Lower lobe of right lung (tissue), 2 donors: ENCODE data around the gene SLC11A2. TPM values are rescaled to one million over a fixed set of nuclear protein-coding genes. Genes with fewer than 3 reads are reported as not detected.

Experiments used
- ATAC-seq, 2 donors: fragments of 200-7000 bp; cut with Tn5 transposase; one replicate each; pipeline ENCODE4 v1.9.1; 2020 to 2022; ENCODE audit warnings: mild to moderate bottlenecking in 2 of 2, moderate library complexity in 2 of 2
- DNase-seq: peaks from one replicate; pipeline ENCODE4 v3.0.0-alpha.2; 2020
- H3K27ac ChIP-seq: fragments of 200-600 bp; one replicate; pipeline ENCODE4 v1.8.0; 2022
- H3K27me3 ChIP-seq: fragments of 200-600 bp; one replicate; pipeline ENCODE4 v1.8.0; 2022; ENCODE audit warnings: low read depth
- H3K36me3 ChIP-seq: fragments of 200-600 bp; one replicate; pipeline ENCODE4 v1.8.0; 2022; ENCODE audit warnings: mild to moderate bottlenecking
- H3K4me1 ChIP-seq: fragments of 200-600 bp; one replicate; pipeline ENCODE4 v1.8.0; 2022
- H3K4me3 ChIP-seq: fragments of 200-600 bp; one replicate; pipeline ENCODE4 v1.8.0; 2022; ENCODE audit warnings: mild to moderate bottlenecking
- H3K9me3 ChIP-seq: fragments of 200-600 bp; one replicate; pipeline ENCODE4 v1.8.0; 2022
- intact Hi-C: fragments of 100-400 bp; cut with DNase I; formaldehyde crosslinking; loops from one replicate; pipeline ENCODE4 v1.11.0; 2022
- total RNA-seq: library from RNA; stranded (reverse); fragmentation: NEBNext Ultra II Directional; extraction: Animal tissue kit (Norgen Biotek cat#: 25700); gene quantifications from one replicate; pipeline ENCODE4 v1.2.1, GENCODE V29; 2021
- TF ChIP-seq, protein P1 (sequence below): fragments of 200-600 bp; IDR thresholded peaks from one replicate; pipeline ENCODE4 v1.8.0; 2022; ENCODE audit warnings: antibody characterized with exemption, mild to moderate bottlenecking
- donor health status: DM: no; HTN: yes; CAD: no; lungs with severe emphysema.

SLC11A2 gene
- total RNA-seq, 1 donor from 2014 or later: 102 TPM

DNA sequence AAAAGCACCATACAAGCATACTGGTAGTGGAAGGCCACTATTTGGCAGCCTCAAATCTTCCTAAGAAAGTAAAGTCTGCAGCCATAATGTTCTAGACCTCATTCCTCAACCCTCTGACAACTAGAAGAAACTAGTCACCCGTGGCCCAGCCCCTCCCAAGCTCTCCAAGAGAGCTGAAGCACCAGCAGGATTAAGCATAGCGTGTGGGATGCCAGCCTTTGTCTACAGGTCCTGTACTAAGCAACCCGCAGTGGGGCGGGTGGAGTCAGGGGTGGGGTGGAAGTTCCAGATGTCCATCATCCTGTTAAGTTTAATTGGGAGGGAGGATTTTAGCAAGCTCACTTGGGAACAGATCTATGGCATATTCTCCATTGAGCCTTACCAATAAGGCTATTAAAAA, 14.2 kb downstream of the SLC11A2 start:
- no peak overlapping the region for H3K27ac ChIP-seq
- intact Hi-C loops: no loop called here
- H3K4me3 ChIP-seq: no peak overlapping the region
- H3K9me3 ChIP-seq: no peaks in the 10 kb centered on the region
- TF ChIP-seq, protein P1, sequence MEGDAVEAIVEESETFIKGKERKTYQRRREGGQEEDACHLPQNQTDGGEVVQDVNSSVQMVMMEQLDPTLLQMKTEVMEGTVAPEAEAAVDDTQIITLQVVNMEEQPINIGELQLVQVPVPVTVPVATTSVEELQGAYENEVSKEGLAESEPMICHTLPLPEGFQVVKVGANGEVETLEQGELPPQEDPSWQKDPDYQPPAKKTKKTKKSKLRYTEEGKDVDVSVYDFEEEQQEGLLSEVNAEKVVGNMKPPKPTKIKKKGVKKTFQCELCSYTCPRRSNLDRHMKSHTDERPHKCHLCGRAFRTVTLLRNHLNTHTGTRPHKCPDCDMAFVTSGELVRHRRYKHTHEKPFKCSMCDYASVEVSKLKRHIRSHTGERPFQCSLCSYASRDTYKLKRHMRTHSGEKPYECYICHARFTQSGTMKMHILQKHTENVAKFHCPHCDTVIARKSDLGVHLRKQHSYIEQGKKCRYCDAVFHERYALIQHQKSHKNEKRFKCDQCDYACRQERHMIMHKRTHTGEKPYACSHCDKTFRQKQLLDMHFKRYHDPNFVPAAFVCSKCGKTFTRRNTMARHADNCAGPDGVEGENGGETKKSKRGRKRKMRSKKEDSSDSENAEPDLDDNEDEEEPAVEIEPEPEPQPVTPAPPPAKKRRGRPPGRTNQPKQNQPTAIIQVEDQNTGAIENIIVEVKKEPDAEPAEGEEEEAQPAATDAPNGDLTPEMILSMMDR: no peak
- H3K4me1 ChIP-seq: peaks cover 54% of the 10 kb centered on the region
- ATAC-seq (peak; percentile 61 to 73), DNase-seq (peak; percentile 55)
- H3K27me3 ChIP-seq: no peaks in the 10 kb centered on the region
- peaks cover 10% of the 10 kb centered on the region for H3K36me3 ChIP-seq

DNA sequence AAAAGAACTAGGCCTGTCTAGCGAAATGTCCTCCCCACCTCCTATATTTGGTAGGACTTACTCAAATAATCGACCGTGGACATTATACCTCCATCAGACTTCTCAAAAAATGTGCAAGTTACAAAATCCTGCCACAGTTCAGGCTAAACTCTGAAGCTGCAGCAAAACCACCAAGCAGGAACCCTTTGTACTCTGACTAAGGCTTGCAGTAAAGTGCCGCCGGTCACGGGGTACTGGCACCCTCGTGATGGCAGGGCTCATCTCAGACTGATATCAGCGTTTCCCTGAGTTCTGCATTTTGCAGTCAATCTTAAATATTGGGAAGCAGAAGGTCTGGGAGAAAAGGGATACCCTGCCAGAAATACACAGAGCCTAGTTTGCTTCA, 17.1 kb downstream of the SLC11A2 start:
- intact Hi-C loops: no loop called here
- H3K9me3 ChIP-seq: no peaks in the 10 kb centered on the region
- H3K27ac ChIP-seq: peak overlapping the region; percentile 28
- no peaks in the 10 kb centered on the region for H3K27me3 ChIP-seq
- peaks cover 38% of the 10 kb centered on the region for H3K36me3 ChIP-seq
- TF ChIP-seq, protein P1: no peak
- H3K4me3 ChIP-seq: peak overlapping the region; percentile 30
- ATAC-seq (peak; percentile 79 to 90), DNase-seq (peak; percentile 85)
- H3K4me1 ChIP-seq: peaks cover 68% of the 10 kb centered on the region

DNA sequence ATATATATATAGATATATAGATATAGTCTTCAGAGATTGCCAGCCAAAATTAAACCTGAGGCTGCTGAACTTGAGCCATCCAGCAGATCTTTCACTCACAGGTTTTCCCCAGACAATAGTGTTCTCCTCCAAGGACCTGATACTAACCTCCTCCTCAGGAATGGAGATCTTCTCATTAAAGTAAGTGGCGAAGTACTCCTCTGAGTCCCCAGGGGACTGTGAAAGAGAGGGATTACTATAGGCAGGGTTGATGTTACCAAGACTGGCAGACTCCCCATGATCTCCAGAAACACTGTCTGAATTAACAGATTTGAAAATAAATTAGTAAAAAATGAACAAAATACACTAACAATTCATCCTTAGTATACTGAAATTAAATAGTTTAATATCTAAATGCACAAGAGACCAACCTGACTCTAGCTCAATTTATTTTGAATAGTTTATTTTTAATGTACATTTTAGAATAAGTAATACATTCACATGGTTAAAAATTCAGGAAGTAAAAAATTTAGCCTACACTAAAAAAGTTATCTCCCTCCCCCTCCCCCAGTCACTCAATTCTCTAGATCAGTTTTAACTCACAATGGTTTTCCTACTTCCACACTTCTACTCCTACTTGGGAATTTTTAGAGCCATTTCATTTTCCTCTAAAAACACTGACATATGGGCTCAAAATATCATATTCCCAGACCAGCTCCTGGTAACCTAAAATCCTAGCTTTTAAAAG, 17.7 kb downstream of the SLC11A2 start:
- Histone ChIP-seq H3K27me3 (no peaks in the 10 kb centered on the region), H3K27ac (peak overlapping the region; percentile 28), H3K36me3 (peaks cover 42% of the 10 kb centered on the region), H3K4me3 (peak overlapping the region; percentile 30), H3K9me3 (no peaks in the 10 kb centered on the region), H3K4me1 (peaks cover 62% of the 10 kb centered on the region)
- DNase-seq: no peak
- no peak for ATAC-seq
- intact Hi-C loops: no loop called here
- TF ChIP-seq, protein P1: no peak

DNA sequence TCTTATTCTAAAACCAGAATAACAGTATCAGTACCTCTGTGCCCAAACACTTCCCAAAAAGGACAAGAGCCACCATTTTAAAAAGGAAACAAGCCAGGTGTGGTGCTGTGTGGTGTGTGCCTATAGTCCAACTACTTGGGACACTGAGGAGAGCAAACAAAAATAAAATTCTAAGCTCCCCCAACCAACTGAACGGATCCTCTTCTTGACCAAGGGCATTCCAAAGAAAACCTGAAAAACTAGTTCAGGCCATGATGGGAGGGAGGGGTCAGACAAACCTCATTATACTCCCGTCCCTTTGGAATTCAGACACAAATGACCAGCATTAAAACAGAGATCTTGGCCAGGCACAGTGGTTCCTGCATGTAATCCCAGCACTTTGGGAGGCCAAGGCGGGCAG, 20.5 kb downstream of the SLC11A2 start:
- H3K4me3 ChIP-seq: no peak overlapping the region
- no peaks in the 10 kb centered on the region for H3K27me3 ChIP-seq
- intact Hi-C loops: no loop called here
- H3K27ac ChIP-seq: peak overlapping the region; percentile 32
- TF ChIP-seq, protein P1: no peak
- peaks cover 69% of the 10 kb centered on the region for H3K36me3 ChIP-seq
- ATAC-seq (peak; percentile 77 to 80), DNase-seq (no peak)
- H3K9me3 ChIP-seq: no peaks in the 10 kb centered on the region
- H3K4me1 ChIP-seq: peaks cover 34% of the 10 kb centered on the region

DNA sequence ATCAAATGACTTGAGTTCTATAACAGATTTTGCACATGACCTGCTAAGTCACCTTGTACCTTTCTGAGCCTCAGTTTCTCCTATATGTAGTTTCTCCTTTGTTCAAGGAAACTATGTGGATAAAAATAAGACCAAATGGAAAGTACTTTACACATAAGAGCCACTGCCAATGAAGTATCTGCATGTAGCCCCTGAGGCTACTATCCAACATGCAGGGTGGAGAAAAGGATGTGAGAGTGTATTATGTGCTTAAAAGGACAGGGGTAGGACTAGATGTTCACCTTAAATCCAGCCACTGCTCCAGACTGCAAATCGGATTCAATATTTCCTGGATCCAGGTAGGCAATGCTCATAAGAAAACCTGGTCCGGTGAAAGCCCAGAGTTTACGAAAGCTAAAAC, 21.2 kb downstream of the SLC11A2 start:
- H3K9me3 ChIP-seq: no peaks in the 10 kb centered on the region
- intact Hi-C loops: no loop called here
- no peaks in the 10 kb centered on the region for H3K27me3 ChIP-seq
- TF ChIP-seq, protein P1: no peak
- peak overlapping the region; percentile 32 for H3K27ac ChIP-seq
- H3K36me3 ChIP-seq: peaks cover 75% of the 10 kb centered on the region
- DNase-seq: no peak
- peaks cover 28% of the 10 kb centered on the region for H3K4me1 ChIP-seq
- H3K4me3 ChIP-seq: no peak overlapping the region
- ATAC-seq: no peak
